HG03097 (cell line): ENCODE data around the gene CLIP4.

Source experiments
- ATAC-seq: cut with Tn5 transposase; IDR thresholded peaks from one replicate; pipeline ENCODE4 v1.9.1; 2021; ENCODE audit not compliant: unreplicated experiment, low FRiP score

Gene CLIP4

DNA sequence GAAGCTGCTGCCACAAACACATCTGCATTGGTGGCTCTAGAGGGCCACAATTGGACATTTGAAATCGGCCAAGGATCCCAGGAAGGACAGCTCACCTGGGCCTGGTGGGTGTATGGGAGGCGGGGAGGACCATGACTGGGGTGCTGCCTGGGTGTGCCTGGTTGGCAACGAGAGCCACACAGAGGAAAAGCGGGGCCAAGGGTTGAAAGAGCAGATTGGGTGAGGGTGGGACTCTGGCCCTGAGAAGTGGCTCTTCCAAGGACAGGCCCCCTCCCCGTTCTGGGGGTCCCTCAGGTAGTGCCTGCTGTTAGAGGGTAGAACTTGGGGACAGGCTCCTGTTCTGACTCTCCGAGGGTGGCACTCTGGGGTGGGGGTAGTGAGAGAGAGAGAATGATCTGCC is 102.9 kb downstream of the CLIP4 start:
- no peak for ATAC-seq

DNA sequence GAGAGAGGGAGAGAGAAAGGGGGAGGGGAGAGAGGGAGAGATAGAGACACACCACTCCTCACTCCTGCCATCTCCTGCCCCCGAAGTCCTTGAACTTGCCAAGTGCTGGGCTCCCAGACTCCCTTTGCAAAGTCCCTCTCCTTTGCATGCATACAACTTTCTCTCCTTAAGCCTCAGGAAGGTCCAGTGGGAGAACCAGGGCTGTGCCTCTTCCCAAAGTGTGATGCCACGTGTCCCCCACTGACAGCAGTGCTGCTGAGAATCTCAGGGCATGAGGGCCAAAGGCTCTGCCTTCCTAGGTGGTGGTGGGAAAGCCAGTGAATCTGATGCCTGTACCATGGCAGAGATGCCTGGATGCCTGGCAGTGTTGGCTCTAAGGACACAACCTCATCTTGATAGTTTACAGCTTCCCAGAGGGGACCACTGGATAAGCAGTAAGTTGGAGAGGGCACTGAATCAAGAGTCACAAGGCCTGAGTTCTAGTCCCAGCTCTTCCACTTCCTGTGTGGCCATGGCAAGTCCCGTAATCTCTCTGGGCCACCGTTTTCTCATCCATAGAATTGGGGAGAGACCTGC is 103.4 kb downstream of the CLIP4 start:
- no peak for ATAC-seq

DNA sequence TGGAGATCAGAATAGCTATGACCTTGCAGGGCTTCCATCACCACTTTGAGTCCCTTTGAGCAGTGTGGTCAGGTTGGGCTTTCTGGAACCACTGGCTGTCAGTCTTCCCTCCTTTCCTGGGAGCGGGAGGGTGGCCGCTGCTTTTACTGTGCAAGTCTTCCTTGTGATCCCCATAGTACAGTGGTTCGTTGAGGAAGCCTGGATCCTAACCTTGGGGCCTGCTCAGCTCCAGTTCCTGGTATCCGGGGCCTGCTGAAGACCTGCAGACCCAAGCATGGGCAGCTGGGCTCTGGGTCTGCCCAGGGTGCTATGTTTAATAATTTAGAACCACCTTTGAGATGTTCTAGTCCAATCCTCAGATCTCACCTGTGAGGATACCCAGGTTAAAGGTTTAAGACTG is 104.2 kb downstream of the CLIP4 start:
- no peak for ATAC-seq

DNA sequence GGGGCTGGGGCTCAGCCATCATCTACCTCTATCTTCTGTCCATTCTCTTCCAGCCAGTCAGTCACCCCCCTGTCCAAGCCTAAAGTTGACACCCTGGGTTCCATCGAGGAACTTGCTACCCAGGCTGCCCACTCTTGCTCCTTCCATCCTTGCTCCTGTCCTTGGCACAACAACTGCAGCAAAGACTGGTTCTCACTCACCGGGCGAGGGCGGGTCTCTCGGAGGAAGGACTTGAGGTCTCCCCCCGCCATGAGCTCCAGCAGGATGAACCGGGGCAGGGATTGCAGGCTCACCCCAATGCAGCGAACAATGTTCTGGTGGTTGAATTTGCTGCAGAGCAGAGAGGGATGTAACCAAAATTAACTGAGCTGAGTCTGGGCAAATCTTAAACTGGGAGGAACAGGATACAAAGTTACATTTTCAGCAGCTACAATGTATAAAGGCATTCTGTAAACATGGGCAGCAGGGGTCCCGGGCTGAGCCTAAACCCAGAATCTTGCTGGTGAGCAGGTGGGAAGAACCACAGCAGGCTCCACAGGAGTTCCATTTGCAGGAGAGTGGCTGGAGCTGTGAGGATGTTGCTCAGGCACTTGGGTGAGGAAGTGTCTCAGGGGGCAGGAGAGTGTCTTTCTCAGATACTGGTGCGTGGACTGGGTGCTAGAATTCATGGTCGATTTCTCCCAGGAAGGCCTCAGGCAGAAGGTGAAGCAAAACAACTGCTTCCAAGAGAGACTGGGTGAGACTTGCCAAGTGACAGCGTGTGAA is 105.5 kb downstream of the CLIP4 start:
- no peak for ATAC-seq

DNA sequence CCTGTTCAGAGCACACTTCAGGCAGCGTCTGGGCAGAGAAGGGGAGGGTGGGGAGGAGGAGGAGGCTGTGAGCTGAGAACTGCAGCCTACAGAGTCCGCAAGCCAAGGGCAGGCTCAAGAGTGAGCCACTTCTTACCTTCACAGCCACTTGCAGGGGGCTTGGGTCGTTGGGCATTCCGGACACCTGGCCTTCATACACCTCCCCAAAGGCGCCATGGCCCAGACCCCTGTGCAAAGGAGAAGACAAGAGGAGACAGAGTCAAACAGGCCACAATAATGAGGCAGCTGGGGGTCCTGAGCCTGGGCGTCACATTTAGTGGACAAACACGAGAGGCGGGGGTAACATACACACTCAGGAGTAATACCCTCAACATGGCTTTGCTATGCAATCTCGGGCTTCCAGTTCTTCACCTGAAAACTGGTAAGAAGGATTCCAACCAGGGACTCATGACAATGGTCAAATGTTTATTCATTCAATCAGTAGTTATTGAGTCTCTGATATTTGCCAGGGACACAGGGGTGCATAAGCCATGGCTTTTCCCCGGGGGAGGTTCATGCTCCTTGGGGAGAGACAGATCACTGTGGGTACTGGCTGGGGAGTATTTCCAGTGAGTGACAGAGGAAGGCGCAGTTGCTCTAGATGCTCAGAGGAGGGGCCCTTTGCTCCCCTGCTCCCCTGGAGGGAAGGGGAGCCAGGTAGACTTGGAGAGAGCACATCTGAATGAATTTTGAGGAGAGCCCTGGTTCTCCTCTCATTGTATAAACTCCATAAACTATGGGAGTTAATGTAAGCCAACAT is 107.4 kb downstream of the CLIP4 start:
- no peak for ATAC-seq

DNA sequence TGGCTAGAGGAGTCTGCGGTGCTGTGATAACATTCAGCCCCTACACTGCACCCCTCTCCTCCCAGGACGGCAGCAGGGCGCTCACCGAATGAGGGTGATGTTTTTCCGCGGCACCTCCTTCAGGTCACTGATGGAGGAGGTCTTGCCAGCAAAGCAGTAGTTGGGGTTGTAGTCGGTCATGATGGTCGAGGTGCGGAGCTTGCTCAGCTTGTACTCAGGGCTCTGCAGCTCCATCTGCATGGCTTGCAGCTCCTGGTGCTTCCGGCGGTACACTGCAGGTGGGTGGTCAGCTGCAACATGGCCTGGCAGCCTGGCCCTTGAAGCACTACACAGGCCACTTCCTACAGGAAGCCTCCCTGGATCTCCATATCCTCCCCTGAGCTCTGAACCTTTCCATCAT is 108.0 kb downstream of the CLIP4 start:
- ATAC-seq: no peak

DNA sequence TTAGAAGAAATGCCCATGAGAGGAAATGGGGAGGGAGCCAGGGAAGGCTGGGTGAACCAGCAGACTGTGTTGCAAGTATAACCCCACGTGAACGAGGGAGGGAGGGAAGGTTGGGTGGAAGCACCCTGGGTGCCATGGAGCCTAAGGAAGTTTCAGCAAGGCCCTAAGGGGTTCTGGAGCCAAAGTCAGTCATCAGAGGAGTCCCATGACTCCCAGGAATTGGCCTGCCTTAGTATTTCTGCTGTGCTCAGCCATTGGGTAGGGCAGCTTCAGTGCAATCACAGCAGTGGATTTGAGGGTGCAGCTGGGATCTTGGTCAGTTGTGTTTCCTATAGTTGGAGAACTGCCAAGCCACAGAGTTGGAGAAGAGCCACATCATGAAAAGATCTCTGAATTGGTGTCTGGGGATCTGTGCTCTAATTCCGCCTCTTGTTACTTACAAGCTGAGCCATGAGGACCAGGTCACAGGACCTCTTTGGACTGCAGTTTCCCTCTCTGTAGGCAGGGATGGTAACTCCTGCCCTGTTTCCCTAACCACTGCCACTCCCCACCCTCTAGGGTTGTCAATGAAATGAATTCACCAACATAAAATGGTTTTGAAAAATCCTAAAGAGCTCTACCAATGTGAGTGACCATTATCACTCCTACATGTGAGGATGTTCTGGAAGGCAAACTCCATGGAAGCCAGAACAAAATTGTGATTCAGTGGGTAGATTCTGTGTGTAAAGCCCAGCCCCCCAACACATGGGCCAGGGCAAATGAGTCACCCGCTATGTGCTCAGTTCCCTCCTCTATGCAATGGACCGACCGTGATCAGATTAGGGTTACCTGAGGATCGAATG is 108.9 kb downstream of the CLIP4 start:
- ATAC-seq: no peak

DNA sequence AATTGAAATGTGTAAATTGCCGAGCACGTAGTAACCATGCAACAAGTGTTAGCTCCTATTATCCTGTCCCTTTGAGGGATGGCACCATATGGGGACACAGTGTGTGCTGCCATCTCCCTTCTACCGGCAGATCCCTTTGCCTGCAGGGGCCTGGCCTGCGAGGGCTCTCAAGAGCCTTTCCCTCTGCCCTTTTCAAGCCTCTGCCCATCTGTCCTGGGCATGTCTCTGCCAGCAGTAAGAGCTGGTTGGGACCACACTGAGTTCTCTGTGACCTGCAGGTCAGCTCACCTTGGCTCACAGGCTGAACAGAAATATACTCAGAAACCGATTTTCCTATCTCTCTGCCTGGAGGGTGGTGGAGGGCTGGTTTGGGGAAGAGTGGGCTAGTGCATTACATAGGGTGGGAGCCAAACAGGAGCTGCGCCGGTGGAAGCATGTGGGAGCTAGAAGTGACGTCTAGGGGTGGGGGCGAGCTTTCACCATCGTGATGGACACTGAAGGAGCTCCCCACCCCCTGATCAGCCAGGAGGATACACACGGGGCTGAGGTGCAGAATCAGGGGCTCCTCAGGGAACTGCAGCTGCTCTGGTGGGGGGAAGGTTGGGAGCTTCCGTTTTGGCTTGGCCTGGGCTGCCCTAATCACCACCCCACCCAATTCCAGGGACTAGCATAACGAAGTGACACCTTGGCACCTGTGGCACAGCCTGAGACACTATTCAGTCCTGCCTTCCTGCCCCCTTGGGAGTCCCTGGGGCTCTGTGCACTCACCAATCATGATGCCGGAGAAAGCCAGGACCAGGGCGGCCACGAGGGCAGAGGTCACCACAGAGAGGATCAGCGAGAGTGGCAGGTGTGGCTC is 109.7 kb downstream of the CLIP4 start:
- ATAC-seq: no peak

DNA sequence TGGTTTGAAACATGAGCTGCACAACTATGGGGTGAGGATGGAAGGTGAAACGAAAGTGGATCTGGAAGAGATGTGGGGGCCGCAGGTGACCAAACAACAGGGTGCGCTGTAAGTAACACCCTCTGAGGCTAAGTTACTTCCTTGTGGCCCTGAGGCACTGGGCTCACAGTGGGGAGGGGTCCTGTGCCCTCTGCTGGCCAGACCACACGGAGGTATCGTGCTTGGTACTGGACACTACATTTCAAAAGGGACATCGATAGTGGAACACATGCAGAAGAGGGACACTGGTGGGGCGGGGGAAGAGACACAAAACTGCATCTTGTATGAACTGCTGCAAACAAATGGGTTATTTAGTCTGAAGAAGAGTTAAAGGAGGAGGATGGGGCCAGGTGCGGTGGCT is 110.6 kb downstream of the CLIP4 start:
- ATAC-seq: no peak

DNA sequence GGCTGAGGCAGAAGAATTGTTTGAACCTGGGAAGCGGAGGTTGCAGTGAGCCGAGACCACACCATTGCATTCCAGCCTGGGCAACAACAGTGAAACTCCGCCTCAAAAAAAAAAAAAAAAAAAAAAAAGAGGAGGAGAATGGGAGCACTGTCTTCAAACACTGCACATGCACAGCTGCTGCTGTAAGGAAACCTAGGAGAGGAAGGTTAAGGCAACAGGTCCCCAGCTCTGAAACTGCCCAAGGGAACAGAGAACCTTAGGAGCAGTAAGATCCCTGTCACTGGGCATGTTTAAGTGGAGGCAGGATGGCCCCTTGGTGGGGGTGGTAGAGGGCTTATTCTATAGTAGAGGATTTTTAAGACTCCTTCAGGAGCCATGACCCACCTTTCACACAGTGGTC is 111.2 kb downstream of the CLIP4 start:
- no peak for ATAC-seq

DNA sequence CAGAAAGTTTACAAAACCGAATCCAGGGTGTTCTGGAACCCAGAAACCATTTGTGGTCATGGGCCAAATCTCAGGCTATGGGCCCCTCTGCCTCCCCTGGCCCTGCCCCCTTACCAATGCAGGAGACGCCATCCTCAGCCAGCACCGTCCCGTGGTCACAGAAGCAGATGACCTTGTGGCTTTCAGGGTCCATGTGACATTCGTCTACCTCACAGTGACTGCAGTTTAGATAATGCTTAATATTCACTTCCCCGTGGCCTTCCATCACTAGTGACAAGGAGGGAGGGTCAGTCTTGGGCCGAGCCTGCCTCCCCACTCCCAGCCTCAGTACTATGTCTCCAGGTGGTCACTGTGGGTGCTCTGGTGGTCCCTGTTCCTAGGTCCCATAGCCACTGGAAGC is 111.6 kb downstream of the CLIP4 start:
- no peak for ATAC-seq

DNA sequence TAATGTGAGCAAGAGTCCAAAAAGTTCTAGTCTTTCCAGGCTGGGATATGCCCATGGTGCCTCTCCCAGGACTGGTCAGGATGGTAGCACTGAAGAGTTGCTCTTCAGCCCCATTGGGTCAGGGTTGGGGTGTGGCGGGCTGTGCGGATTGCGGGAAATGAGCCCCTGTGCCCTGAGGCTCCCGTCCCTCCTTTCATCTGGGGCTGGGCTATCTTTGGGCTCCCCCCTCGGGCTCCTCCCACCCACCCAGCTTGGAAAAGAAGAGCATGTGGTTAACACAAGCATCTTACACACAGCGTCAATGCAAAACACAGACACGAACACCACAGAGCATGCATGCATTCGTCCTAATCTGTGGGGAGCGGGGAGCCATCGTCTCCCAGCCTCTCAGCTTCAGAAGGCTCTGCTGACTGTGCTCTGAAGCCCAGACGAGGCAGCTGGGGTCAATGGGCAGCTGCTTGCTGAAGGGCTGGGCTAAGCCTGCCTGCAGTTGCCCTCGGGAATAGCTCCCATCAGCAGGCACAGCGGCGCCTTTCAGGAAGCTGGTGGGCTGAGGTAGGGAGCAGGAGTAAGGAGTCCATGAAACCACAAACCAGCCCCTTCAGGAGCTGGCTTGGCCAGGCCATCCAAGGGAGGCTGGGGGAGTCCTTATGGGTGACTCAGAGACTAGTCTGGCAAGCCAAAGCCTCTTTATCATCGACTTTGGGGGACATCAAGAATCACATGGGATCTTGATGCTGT is 112.9 kb downstream of the CLIP4 start:
- no peak for ATAC-seq

DNA sequence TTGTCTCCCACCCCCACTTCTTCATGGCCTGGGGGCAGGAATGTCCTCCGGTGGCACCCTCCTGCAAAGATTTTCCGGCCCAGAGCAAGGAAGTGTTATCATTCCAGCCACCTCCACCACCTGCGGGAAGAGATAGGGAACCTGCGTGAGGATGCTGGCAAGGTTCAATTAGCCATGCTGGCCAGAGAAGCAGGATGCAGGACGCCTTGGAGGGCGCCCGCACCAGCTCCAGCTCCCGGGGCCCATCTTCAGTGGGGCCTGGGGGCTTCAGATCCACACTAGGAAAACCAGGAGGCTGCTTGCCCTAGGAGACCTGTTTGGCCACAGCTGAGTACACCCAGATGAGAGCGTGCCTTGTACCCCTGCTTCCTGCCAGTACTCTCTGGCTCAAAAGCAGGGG is 113.7 kb downstream of the CLIP4 start:
- no peak for ATAC-seq

DNA sequence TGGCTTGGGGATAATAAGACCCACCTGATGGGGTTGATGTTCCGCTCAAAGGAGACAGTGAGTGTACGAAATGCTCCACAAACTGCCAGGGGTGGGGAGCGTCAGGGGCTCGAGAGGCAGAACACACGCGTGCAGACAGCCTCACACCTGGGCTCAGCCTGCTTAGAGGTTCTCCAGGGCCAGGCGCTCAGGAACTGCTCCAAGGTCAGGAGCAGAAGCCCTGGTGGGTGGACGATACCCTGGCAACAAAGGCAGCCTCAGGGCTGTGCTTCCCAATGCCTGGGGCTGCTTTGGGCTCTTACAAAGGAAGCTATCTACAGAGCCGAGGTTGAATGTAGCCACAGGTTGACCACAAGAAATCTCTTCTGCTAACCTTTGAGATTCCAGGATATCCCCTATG is 114.4 kb downstream of the CLIP4 start:
- no peak for ATAC-seq

DNA sequence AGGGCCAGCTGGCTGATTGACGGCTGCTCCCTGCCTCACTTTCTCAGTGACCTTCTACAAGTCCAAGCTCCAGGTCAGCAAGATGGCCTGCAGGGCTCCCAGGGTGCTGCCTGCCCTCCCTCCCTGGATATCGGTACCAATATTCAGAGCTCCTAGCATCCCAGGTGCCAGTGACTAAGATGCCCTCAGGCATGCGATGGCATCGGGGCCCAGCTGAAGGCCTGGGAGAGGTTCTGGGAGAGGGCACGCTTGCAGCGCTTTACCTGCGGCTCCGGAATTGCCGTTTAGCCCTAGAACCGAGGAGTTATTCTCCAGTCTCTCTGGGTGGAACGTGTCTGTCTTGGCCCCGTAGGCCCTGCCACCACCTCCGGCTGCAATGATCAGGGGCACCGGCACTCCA is 116.8 kb downstream of the CLIP4 start:
- ATAC-seq: no peak

DNA sequence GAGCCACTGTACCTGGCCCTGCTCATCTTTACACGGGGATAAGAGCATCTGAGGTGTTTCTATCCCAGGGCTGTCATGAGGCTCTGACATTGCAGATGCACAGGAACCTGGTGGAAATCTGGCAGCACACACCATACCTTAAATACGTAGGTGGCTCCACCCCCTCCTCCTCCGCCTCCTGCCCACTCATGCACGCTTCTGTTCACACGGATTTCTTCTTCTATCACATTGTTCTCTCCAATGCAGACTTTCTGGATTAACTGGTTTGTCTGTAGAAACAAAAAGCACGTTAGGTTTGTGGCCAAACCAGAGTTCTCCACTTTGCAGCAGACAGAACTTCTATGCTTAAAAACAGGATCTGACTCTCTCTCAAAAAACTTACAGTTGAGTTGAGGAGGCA is 118.2 kb downstream of the CLIP4 start:
- no peak for ATAC-seq

DNA sequence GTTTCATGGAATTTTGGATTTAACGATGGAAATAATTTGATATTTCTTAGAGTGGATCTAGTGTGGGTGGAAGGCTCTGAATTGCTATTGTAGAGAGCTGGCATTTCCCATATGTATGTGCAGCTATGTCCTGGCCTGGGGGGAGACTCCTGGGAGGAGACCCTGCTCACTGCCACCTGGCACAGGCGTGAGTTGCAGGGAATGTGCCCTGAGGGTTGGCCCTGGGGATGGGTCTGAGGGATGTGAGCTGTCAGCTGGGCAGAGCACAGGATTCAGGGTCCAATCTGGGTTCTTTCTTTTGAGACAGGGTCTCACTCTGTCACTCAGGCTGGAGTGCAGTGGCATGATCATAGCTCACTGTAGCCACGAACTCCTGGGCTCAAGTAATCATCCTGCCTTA is 120.2 kb downstream of the CLIP4 start:
- ATAC-seq: no peak

DNA sequence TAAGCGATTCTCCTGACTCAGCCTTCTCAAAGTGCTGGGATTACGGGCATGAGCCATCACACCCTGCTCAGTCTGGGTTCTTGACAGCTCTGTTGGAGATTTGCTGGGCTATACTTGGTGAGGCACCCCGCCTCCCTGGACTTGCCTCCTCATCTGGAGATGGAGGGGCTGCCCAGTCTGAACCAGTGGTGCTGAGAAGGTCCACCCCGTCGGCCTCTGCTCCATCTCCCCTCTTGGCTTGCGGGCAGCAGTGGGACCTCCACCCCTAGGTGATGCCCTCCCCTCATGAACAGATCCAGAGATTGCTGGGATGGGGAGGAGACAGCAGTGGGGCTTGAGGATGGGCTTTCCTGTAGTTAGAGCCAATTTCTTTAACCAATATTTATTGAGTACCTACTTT is 120.9 kb downstream of the CLIP4 start:
- ATAC-seq: no peak

DNA sequence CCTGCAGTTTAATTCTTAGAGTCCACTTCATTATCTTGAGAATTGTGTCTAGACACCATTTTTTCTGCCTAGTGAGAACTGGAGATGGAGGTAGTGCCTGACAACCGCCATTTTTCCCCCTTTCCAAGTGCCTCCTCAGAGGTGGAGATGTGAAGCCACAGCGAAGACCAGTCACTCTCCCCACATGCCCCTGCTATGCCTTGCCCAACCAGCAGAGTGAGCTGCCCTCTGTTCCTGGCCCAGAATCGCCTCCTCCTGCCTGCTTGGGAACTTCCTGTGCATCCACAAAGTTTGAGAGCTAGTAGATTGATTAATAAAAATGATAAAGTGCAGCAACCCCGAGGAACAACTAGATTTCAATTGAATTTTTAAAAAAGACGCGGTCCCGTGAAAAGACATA is 123.3 kb downstream of the CLIP4 start:
- ATAC-seq: no peak
